ENCODE data around the gene HAPLN1.

GRCh38 chr5:83633285-83633684 lies 87.4 kb downstream of the HAPLN1 start:
- TF ChIP-seq CTCF (conservative IDR thresholded peaks at IDR 0.05; ENCODE audit: low read length) (no peak), EZH2phosphoT487 (IDR thresholded peaks at IDR 0.05; ENCODE audit: borderline replicate concordance) (no peak)

Measured in Loucy (cell line).